Measurements from ENCODE around the gene RBM20.
"Not testable (repeated sequence)": the region's sequence is repeated elsewhere in the genome, so short reads cannot be mapped to it uniquely, and the experiment has no call there.

RBM20 gene

GRCh38 chr10:110706690-110707098 is 62.6 kb downstream of the RBM20 start:
- no peak for DNase-seq (ENCODE audit: low read depth)

GRCh38 chr10:110708776-110709443 is 64.8 kb downstream of the RBM20 start:
- DNase-seq (ENCODE audit: low read depth), result no peak

GRCh38 chr10:110709444-110709828 is 65.3 kb downstream of the RBM20 start:
- DNase-seq (ENCODE audit: low read depth), result no peak

- no peak for DNase-seq (ENCODE audit: low read depth)
Observed at GRCh38 chr10:110709964-110710587, 65.9 kb downstream of the RBM20 start.

GRCh38 chr10:110710621-110711020 is 66.5 kb downstream of the RBM20 start:
- no peak for DNase-seq (ENCODE audit: low read depth)

GRCh38 chr10:110711382-110711781 is 67.2 kb downstream of the RBM20 start:
- no peak for DNase-seq (ENCODE audit: low read depth)

GRCh38 chr10:110714356-110714755 is 70.2 kb downstream of the RBM20 start:
- DNase-seq (ENCODE audit: low read depth), result no peak

GRCh38 chr10:110717781-110718589 is 73.8 kb downstream of the RBM20 start:
- no peak for DNase-seq (ENCODE audit: low read depth)

GRCh38 chr10:110721406-110722038 is 77.4 kb downstream of the RBM20 start:
- DNase-seq (ENCODE audit: low read depth), result no peak

- DNase-seq (ENCODE audit: low read depth), result no peak
Observed at GRCh38 chr10:110723224-110723891, 79.2 kb downstream of the RBM20 start.

GRCh38 chr10:110724116-110724921 is 80.2 kb downstream of the RBM20 start:
- no peak for DNase-seq (ENCODE audit: low read depth)

GRCh38 chr10:110724937-110725336 is 80.8 kb downstream of the RBM20 start:
- DNase-seq (ENCODE audit: low read depth), result no peak

GRCh38 chr10:110725801-110726630 is 81.9 kb downstream of the RBM20 start:
- no peak for DNase-seq (ENCODE audit: low read depth)

- not testable (repeated sequence) for DNase-seq (ENCODE audit: low read depth)
Observed at GRCh38 chr10:110727785-110728184, 83.6 kb downstream of the RBM20 start.

GRCh38 chr10:110730345-110731050 is 86.4 kb downstream of the RBM20 start:
- DNase-seq (ENCODE audit: low read depth), result no peak

- peak; percentile 13 for DNase-seq (ENCODE audit: low read depth)
Observed at GRCh38 chr10:110733218-110733952, 89.2 kb downstream of the RBM20 start.

- no peak for DNase-seq (ENCODE audit: low read depth)
Observed at GRCh38 chr10:110735620-110736027, 91.5 kb downstream of the RBM20 start.

- DNase-seq (ENCODE audit: low read depth), result no peak
Observed at GRCh38 chr10:110737886-110738634, 93.9 kb downstream of the RBM20 start.

All from stimulated activated CD4-positive, alpha-beta T cell treated with anti-CD3 and anti-CD28 coated beads, Interleukin-2, amount 100 ng/mL, for 4 hours (primary cell).